Nephron progenitor cell (in vitro differentiated cells): Measurements from ENCODE around the gene HMG20A.
A peak's percentile ranks its signal among the peaks of the same experiment; 100 is the strongest.

Source experiments
- DNase-seq: peaks from one replicate; pipeline ENCODE4 v3.0.0; 2021
- H3K27ac Mint-ChIP-seq: 2 replicates; pipeline ENCODE4 v1.8.0; 2021; ENCODE audit warnings: mild to moderate bottlenecking, moderate library complexity, mixed read lengths
- H3K27me3 Mint-ChIP-seq: 2 replicates; pipeline ENCODE4 v1.8.0; 2021; ENCODE audit warnings: mild to moderate bottlenecking, low read depth, mixed read lengths; ENCODE audit not compliant: poor library complexity
- H3K36me3 Mint-ChIP-seq: 2 replicates; pipeline ENCODE4 v1.8.0; 2021; ENCODE audit warnings: low read depth, mixed read lengths
- H3K4me1 Mint-ChIP-seq: 2 replicates; pipeline ENCODE4 v1.8.0; 2021; ENCODE audit warnings: mixed read lengths
- H3K4me3 Mint-ChIP-seq: 2 replicates; pipeline ENCODE4 v1.8.0; 2021; ENCODE audit warnings: mild to moderate bottlenecking, moderate library complexity, mixed read lengths
- H3K9me3 Mint-ChIP-seq: 2 replicates; pipeline ENCODE4 v1.8.0; 2021; ENCODE audit warnings: mild to moderate bottlenecking, moderate library complexity, mixed read lengths
- CTCF ChIP-seq: fragments of 200-600 bp; sonication (generic); IDR thresholded peaks from 2 replicates; pipeline ENCODE4 v1.5.0; 2021; ENCODE audit warnings: antibody characterized with exemption

The HMG20A gene

GRCh38 chr15:77494964-77495363 is 74.3 kb downstream of the HMG20A start:
- H3K27me3 Mint-ChIP-seq = peaks cover 11% of the 10 kb centered on the region
- no peak for TF ChIP-seq CTCF
- no peak overlapping the region for H3K4me3 Mint-ChIP-seq
- no peaks in the 10 kb centered on the region for H3K9me3 Mint-ChIP-seq
- peaks cover 15% of the 10 kb centered on the region for H3K36me3 Mint-ChIP-seq
- H3K4me1 Mint-ChIP-seq = peaks cover 61% of the 10 kb centered on the region
- DNase-seq = no peak
- H3K27ac Mint-ChIP-seq = no peak overlapping the region

GRCh38 chr15:77495838-77496596 is 75.3 kb downstream of the HMG20A start:
- Mint-ChIP-seq H3K36me3 (peaks cover 7% of the 10 kb centered on the region), H3K27me3 (peaks cover 11% of the 10 kb centered on the region), H3K27ac (no peak overlapping the region), H3K9me3 (no peaks in the 10 kb centered on the region), H3K4me3 (no peak overlapping the region), H3K4me1 (peaks cover 50% of the 10 kb centered on the region)
- no peak for DNase-seq
- TF ChIP-seq CTCF = no peak

GRCh38 chr15:77496715-77497109 is 76.0 kb downstream of the HMG20A start:
- peak; percentile 85 for TF ChIP-seq CTCF
- H3K9me3 Mint-ChIP-seq = no peaks in the 10 kb centered on the region
- no peak overlapping the region for H3K4me3 Mint-ChIP-seq
- peaks cover 44% of the 10 kb centered on the region for H3K4me1 Mint-ChIP-seq
- peaks cover 7% of the 10 kb centered on the region for H3K36me3 Mint-ChIP-seq
- H3K27ac Mint-ChIP-seq = no peak overlapping the region
- peaks cover 14% of the 10 kb centered on the region for H3K27me3 Mint-ChIP-seq
- peak; percentile 86 for DNase-seq

- no peak overlapping the region for H3K27ac Mint-ChIP-seq
- H3K9me3 Mint-ChIP-seq = no peaks in the 10 kb centered on the region
- no peak overlapping the region for H3K4me3 Mint-ChIP-seq
- peaks cover 44% of the 10 kb centered on the region for H3K4me1 Mint-ChIP-seq
- H3K27me3 Mint-ChIP-seq = peaks cover 14% of the 10 kb centered on the region
- no peak for TF ChIP-seq CTCF
- peaks cover 7% of the 10 kb centered on the region for H3K36me3 Mint-ChIP-seq
- no peak for DNase-seq
Measured at GRCh38 chr15:77497110-77497737, 76.5 kb downstream of the HMG20A start.

- no peak for DNase-seq
- H3K27ac Mint-ChIP-seq = no peak overlapping the region
- peaks cover 7% of the 10 kb centered on the region for H3K36me3 Mint-ChIP-seq
- no peak for TF ChIP-seq CTCF
- peaks cover 44% of the 10 kb centered on the region for H3K4me1 Mint-ChIP-seq
- H3K4me3 Mint-ChIP-seq = no peak overlapping the region
- peaks cover 14% of the 10 kb centered on the region for H3K27me3 Mint-ChIP-seq
- no peaks in the 10 kb centered on the region for H3K9me3 Mint-ChIP-seq
Measured at GRCh38 chr15:77497942-77498361, 77.3 kb downstream of the HMG20A start.
